Stimulated activated CD4-positive, alpha-beta T cell treated with anti-CD3 and anti-CD28 coated beads, Interleukin-12 subunit alpha, Interleukin-12 subunit beta, amount 100 ng/mL, for 24 hours (primary cell): ENCODE measurements around the gene XAGE1A.
"Not testable (repeated sequence)": the region's sequence is repeated elsewhere in the genome, so short reads cannot be mapped to it uniquely, and the experiment has no call there.

ENCODE experiments used
- DNase-seq, 2 experiments: peaks; one replicate each; pipeline ENCODE4 v3.0.0-alpha.2; 2020; ENCODE audit warnings: low read depth in 2 of 2

Gene XAGE1A, protein sequence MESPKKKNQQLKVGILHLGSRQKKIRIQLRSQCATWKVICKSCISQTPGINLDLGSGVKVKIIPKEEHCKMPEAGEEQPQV

DNA sequence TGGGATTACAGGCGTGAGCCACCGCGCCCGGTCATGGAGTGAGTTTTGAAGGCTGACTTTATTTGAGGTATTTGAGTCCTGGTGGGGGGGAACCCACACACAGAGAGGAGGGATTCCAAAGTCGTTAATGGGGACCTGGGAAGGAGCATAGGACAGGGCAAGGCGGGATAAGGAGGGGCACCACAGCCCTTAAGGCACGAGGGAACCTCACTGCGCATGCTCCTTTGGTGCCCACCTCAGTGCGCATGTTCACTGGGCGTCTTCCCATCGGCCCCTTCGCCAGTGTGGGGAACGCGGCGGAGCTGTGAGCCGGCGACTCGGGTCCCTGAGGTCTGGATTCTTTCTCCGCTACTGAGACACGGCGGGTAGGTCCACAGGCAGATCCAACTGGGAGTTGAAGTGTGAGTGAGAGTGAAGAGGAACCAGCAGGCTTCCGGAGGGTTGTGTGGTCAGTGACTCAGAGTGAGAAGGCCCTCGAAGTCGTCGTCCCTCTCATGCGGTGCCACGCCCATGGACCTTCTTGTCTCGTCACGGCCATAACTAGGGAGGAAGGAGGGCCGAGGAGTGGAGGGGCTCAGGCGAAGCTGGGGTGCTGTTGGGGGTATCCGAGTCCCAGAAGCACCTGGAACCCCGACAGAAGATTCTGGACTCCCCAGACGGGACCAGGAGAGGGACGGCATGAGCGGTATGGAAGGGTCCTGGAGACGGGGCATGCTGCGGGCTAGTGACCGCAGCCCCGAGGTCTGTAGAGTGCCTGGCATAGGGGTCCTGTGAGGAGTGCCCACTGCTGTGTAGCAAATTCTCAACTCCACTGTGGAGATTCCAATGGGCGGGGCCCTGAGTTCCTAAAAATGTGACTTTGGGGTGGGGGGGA, at the start of gene XAGE1A:
Gene XAGE1A, plus strand, starts transcription at position 264 of the 874 bp plus-strand sequence. CDS start 1,554 bp downstream, outside the sequence.
- not testable (repeated sequence) for DNase-seq

DNA sequence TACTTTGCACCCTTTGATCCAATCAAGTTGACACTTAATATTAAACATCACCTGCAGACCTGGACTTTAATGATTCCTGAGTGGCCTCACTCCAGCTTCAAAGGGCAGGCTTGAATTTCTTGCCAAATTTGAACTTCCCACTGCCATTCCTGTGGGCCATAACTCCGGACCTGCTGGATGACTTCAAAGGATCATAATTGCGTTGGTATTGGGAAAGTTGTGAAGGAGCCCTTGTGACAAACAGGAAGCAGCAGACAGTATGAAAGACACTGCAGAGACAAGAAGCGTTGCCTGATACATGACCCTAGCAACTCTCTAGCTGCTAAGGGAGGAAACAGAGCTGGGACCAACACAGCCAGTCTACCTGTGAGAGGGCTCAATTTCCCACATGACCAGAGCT, 43.6 kb upstream of the XAGE1A start:
- DNase-seq, result not testable (repeated sequence)

DNA sequence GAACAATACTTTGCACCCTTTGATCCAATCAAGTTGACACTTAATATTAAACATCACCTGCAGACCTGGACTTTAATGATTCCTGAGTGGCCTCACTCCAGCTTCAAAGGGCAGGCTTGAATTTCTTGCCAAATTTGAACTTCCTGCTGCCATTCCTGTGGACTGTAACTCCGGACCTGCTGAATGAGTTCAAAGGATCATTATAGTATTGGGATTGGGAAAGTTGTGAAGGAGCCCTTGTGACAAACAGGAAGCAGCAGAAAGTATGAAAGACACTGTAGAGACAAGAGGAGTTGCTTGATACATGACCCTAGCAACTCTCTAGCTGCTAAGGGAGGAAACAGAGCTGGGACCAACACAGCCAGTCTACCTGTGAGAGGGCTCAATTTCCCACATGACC, 24.3 kb upstream of the XAGE1A start:
- not testable (repeated sequence) for DNase-seq

DNA sequence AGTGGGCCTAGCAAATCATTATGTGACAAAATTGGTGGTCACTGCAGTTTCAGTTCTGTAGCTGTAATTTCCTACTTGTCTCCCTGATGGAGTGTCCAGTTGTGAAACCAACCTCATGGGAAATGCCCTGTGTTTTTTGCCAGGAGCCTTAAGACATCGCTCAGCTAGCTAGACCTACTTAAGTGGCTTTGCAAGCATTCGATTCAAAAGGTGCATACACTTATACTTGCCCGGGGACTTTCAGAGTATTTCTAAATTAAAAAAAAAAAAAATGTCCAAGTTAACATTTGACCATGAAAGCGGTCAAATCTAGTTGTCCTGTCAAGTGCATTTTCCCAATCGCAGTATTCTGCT, 788 bp downstream of the XAGE1A start:
- DNase-seq, result not testable (repeated sequence)

DNA sequence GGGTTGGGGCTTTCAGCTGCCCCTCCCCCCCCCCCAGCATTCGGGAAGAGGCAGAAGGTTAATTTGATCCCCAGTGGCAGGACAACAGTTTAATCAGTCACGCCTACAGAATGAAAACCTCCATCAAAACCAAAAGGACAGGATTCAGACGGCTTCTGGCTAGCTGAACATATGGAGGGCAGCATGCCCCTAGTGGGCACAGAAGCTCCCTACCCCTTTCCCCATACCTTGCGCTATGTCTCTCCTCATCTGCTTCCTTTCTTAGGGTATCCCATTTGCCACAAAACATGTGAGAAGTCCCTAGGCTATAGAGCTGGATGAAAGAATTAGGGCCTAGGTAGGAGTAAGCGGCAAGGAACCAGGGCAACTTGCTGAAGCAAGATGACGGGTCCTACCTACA, 5.8 kb downstream of the XAGE1A start:
- DNase-seq, result not testable (repeated sequence)

DNA sequence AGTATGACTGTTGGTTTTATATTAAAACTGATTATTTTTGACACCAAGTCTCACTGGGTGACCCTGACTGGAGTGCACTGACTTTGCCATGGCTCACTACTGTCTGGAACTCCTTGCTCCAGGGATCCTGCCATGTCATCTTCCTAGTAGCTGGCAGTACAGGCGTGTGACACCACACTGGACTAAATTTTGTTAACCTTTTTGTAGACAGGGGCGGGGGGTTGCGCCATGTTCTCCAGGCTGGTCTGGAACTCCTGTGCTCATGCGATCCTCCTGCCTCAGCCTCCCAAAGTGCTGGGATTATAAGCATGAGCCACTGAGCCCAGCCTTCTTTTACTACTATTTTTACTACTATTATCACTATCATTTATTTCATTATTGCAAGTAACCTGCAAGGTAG, 8.9 kb downstream of the XAGE1A start:
- no peak for DNase-seq

DNA sequence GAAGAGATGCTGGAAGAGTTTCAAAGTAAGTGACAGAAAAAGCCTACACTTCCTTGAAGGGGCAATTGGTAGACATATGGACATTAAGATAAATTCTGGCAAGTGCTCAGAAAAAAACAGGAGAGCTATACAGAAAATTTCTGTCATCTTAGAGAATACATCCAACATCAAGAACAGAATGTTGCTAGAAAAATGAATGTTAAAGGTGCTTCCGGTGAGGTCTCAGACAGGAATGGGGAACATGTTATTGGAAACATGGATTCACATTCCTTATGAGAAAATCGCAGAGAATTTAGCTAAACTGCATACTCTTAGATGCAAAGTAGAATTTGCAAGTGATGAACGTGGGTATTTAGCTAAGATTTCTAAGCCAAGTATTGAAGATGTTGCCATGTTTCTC, 11.7 kb downstream of the XAGE1A start:
- no peak for DNase-seq

DNA sequence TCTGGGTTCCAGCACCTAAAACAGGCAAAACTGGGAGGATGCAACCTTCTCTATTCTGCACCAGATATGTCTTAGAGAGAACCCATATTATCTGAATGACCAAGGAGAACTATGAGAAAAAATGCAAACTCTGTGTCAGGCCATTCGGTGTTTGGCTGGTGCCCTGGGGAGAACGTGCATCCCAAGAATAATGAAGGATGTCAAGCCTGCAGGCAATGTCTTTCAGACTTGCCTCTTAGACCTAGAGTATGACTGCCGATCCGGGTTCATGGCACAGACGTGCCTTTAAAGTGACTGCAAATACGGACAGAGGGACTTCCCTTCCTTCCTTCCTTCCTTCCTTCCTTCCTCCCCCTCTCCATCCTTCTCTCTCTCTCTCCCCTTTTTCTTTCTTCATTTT, 14.3 kb downstream of the XAGE1A start:
- DNase-seq, result no peak

DNA sequence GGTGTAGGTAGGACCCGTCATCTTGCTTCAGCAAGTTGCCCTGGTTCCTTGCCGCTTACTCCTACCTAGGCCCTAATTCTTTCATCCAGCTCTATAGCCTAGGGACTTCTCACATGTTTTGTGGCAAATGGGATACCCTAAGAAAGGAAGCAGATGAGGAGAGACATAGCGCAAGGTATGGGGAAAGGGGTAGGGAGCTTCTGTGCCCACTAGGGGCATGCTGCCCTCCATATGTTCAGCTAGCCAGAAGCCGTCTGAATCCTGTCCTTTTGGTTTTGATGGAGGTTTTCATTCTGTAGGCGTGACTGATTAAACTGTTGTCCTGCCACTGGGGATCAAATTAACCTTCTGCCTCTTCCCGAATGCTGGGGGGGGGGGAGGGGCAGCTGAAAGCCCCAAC, 15.5 kb downstream of the XAGE1A start:
- DNase-seq, result not testable (repeated sequence)

DNA sequence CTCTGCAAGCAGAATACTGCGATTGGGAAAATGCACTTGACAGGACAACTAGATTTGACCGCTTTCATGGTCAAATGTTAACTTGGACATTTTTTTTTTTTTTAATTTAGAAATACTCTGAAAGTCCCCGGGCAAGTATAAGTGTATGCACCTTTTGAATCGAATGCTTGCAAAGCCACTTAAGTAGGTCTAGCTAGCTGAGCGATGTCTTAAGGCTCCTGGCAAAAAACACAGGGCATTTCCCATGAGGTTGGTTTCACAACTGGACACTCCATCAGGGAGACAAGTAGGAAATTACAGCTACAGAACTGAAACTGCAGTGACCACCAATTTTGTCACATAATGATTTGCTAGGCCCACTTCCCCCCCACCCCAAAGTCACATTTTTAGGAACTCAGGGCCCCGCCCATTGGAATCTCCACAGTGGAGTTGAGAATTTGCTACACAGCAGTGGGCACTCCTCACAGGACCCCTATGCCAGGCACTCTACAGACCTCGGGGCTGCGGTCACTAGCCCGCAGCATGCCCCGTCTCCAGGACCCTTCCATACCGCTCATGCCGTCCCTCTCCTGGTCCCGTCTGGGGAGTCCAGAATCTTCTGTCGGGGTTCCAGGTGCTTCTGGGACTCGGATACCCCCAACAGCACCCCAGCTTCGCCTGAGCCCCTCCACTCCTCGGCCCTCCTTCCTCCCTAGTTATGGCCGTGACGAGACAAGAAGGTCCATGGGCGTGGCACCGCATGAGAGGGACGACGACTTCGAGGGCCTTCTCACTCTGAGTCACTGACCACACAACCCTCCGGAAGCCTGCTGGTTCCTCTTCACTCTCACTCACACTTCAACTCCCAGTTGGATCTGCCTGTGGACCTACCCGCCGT, 20.7 kb downstream of the XAGE1A start:
- not testable (repeated sequence) for DNase-seq

DNA sequence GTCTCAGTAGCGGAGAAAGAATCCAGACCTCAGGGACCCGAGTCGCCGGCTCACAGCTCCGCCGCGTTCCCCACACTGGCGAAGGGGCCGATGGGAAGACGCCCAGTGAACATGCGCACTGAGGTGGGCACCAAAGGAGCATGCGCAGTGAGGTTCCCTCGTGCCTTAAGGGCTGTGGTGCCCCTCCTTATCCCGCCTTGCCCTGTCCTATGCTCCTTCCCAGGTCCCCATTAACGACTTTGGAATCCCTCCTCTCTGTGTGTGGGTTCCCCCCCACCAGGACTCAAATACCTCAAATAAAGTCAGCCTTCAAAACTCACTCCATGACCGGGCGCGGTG, 21.3 kb downstream of the XAGE1A start, which contains the start of gene XAGE1B:
Gene XAGE1B, minus strand, starts transcription at position 77 of the 339 bp plus-strand sequence. CDS start 1,536 bp downstream, outside the sequence.
- not testable (repeated sequence) for DNase-seq

DNA sequence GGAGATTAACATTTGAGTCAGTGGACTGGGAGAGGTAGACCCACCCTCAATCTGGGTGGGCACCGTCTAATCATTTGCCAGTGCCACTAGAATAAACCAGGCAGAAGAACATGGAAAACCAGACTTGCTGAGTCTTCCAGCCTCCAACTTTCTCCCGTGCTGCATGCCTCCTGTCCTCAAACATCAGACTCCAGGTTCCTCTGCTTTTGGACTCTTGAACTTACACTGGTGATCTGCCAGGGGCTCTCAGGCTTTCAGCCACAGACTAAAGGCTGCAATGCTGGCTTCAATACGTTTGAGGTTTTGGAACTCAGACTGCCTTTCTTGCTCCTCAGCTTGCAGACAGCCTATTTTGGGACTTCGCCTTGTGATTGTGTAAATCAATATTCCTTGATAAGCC, 45.4 kb downstream of the XAGE1A start:
- DNase-seq, result not testable (repeated sequence)

DNA sequence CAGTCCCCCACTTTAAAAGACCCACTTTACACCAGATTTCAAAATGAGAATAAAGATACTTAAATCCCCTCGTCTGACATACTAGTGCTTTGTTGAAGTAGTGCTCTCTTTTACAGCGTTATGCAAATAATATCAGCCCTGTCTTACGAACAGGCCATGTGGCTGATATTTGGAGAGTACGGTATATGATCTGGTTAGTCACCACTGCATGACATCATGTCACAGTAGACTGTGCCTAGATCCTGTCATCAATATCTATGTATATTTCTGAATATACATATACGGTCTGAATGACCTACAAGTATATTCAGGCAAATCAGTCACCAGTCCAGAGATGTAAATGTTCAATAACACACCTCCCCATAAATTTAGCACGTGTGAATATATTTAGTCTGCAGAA, 46.7 kb downstream of the XAGE1A start:
- no peak for DNase-seq

DNA sequence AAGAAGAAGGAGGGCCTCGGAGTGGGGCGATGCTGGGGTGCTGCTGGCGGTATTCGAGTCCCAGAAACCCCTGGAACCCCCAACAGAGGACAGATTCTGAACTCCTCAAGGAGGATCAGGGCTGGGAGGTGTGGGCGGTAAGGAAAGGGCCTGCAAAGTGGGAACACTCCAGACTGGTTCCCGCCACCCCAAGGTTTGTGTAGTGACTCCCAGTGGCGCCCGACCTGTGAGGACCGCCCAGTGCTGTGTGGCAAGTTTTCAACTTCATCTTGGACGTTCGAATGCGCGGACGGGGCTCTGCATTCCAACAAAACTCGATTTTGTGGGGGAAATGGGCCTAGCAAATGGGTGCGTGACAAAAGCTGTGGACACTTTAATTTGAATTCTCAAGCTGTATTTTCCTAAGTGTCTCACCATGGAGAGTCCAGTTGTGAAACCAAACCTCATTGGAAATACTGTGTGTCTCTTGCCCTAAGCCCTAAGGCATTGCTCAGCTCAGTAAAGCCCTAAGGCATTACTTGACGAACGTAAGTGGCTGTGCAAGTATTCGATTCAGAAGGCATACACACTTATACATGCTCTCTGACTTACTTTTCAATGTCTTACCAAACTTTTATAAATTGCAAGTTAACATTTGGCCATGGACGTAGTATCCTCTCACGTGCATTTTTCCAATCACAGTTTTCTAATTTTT, 48.7 kb downstream of the XAGE1A start:
- no peak for DNase-seq

DNA sequence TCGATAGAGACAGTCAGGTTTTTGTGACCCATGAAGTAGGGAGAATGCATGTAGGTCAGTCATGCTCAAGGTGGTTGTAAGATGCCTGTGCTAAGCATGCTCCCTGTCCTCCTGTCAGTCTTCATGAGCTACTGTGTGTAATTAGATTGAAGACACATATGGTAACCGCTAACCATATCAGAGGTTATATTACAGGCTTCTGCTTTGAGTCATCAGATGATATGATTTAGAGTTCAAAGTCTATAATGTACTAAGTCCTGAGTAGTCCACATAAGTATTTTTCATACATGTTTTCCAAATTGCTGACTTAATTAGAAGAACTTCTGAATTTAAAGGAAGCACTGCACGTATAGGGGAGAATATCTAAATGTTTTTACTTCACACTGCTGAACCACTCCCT, 53.2 kb downstream of the XAGE1A start:
- DNase-seq, result not testable (repeated sequence)
